Heart right ventricle (tissue), 16 donors: ENCODE results near the gene SUPT7L. TPM values are rescaled to one million over a fixed set of nuclear protein-coding genes. Genes with fewer than 3 reads are reported as not detected.

Experiments
- ATAC-seq, 8 donors: fragments of 200-7000 bp; cut with Tn5 transposase; one replicate each; pipeline ENCODE4 v1.9.1; 2020; ENCODE audit warnings: mild to moderate bottlenecking in 8 of 8, moderate library complexity in 8 of 8, moderate number of reproducible peaks in 1 of 8
- DNase-seq, 2 donors: peaks; one replicate each; pipeline ENCODE4 v3.0.0-alpha.2; 2020
- H3K27ac ChIP-seq, 10 donors: fragments of 200-600 bp; sonication (generic) in 2 of 10; one replicate each; pipeline versions ENCODE4 v1.5.0 to v1.8.0; 2020 to 2022; ENCODE audit warnings: mild to moderate bottlenecking in 3 of 10
- H3K27me3 ChIP-seq, 7 donors: fragments of 200-600 bp; one replicate each; pipeline ENCODE4 v1.8.0; 2021 to 2022; ENCODE audit warnings: mild to moderate bottlenecking in 2 of 7
- H3K36me3 ChIP-seq, 9 donors: fragments of 200-600 bp; sonication (generic) in 1 of 9; one replicate each; pipeline versions ENCODE4 v1.5.0 to v1.8.0; 2020 to 2022; ENCODE audit warnings: mild to moderate bottlenecking in 2 of 9
- H3K4me1 ChIP-seq, 9 donors: fragments of 200-600 bp; sonication (generic) in 1 of 9; one replicate each; pipeline versions ENCODE4 v1.5.0 to v1.8.0; 2020 to 2022; ENCODE audit warnings: mild to moderate bottlenecking in 4 of 9
- H3K4me3 ChIP-seq, 10 donors: fragments of 200-600 bp; sonication (generic) in 2 of 10; one replicate each; pipeline versions ENCODE4 v1.5.0 to v1.8.0; 2020 to 2022; ENCODE audit warnings: mild to moderate bottlenecking in 7 of 10, moderate library complexity in 2 of 10
- H3K9me3 ChIP-seq, 11 donors: fragments of 200-600 bp in 10 of 11; sonication (generic) in 2 of 11; one replicate each; pipeline versions ENCODE4 v1.5.0 to v1.8.0; 2013 to 2022; ENCODE audit warnings: mild to moderate bottlenecking in 2 of 11, control low read depth in 1 of 11, moderate library complexity in 1 of 11
- WGBS, 2 donors: extraction: QIAGEN DNeasy Blood & Tissue Kit; methylation state at CpG; one replicate each; pipeline ENCODE4 v1.1.7; 2013; ENCODE audit warnings: inconsistent platforms in 1 of 2; 5-methylcytosine and 5-hydroxymethylcytosine counted together
- intact Hi-C, 10 donors: fragments of 100-400 bp; cut with DNase I; formaldehyde crosslinking; loops; one replicate each; pipeline versions ENCODE4 v1.11.1 to v1.14.2; 2022
- polyA plus RNA-seq, 2 donors: library from polyadenylated mRNA; stranded (reverse); fragments of 200-250 nt; gene quantifications; one replicate each; pipeline ENCODE4 v1.2.3, GENCODE V29; 2013
- total RNA-seq, 10 donors: library from RNA; stranded (reverse); fragmentation: NEBNext Ultra II Directional in 3 of 10; extraction: Animal tissue kit (Norgen Biotek cat#: 25700) in 3 of 10; gene quantifications; one replicate each; pipeline versions ENCODE4 v1.2.1 to v1.2.4, GENCODE V29; 2021 to 2023
- TF ChIP-seq, protein P1 (sequence below), 9 donors: fragments of 200-600 bp; sonication (generic) in 2 of 9; IDR thresholded peaks; one replicate each; pipeline versions ENCODE4 v1.5.0 to v1.8.0; 2021 to 2022; ENCODE audit warnings: antibody characterized with exemption in 9 of 9, mild to moderate bottlenecking in 5 of 9, moderate library complexity in 1 of 9
- donor health status: Arrhythmogenic right ventricular cardiomyopathy.
- donor health status: ischemic (EF 13 %, LVEDD 7.1; RV severe dilation, severe dysfunction).
- donor health status: healthy with polysubstance abuse.
- donor health status: DM: no; HTN: yes; CAD: no.
- donor health status: DM: no; HTN: no; CAD: no.
- donor health status: ischemic (EF 25% LVEDD 6.9; RV normal size, moderate dysfunction).
- donor health status: ischemic (EF 25% LVEDD 5.7; RV mildly dilated, moderate dysfunction).
- donor health status: healthy.
- donor health status: DM: yes; HTN: yes; CAD: no.
- donor health status: Ischemic cardiomyopathy.
- donor health status: ischemic (EF 35%, LVEDD 5.7; RV mildly dilated, moderate dysfunction).
- donor health status: nonischemic (EF 11% LVEDD 7.7; RV severe dilation, severe dysfunction).
- donor health status: DM: yes; HTN: yes; CAD: no.
- donor health status: PGD.
- donor health status: ischemic (EF 29% LVEDD 5.4; RV normal size, mild dysfunction).
- donor health status: nonischemic (EF 23%, LVEDD 6.1; RV moderate dilation, normal function).

SUPT7L gene
- total and polyA plus RNA-seq, 12 donors = 18.4 to 42.3 (median 26.0) TPM

DNA sequence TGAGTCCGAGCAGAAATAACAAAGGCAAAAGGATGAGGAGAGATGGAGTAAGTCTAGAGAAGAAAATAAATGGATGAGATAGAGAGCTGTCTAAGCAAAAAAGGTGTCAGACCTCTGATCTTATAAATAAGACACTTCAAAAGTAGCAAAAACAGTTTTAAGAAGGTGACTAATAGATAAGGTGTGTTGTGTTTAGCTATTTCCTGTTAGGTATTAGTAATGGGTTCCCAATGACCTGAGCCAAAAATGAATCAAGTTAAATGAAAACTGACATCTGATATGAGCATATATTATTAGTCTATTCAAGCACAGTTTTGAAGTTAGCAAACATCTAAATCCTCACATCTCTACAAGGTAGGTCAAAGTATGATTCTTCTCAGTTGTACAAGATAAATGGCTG is 10.6 kb downstream of the SUPT7L start:
- peaks cover 0 to 100% (median 83%) of the 10 kb centered on the region in 9 donors for H3K36me3 ChIP-seq
- TF ChIP-seq, protein P1, sequence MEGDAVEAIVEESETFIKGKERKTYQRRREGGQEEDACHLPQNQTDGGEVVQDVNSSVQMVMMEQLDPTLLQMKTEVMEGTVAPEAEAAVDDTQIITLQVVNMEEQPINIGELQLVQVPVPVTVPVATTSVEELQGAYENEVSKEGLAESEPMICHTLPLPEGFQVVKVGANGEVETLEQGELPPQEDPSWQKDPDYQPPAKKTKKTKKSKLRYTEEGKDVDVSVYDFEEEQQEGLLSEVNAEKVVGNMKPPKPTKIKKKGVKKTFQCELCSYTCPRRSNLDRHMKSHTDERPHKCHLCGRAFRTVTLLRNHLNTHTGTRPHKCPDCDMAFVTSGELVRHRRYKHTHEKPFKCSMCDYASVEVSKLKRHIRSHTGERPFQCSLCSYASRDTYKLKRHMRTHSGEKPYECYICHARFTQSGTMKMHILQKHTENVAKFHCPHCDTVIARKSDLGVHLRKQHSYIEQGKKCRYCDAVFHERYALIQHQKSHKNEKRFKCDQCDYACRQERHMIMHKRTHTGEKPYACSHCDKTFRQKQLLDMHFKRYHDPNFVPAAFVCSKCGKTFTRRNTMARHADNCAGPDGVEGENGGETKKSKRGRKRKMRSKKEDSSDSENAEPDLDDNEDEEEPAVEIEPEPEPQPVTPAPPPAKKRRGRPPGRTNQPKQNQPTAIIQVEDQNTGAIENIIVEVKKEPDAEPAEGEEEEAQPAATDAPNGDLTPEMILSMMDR (IDR thresholded peaks at IDR 0.05) = no peak
- ATAC-seq (no peak), DNase-seq (no peak)
- no peak overlapping the region for H3K27ac ChIP-seq
- no peaks in the 10 kb centered on the region for H3K9me3 ChIP-seq
- WGBS, 2 donors = 94 to 95% methylated on average over 1 of the region's 1 CpG
- intact Hi-C loops = no loop called here
- H3K4me3 ChIP-seq = no peak overlapping the region
- H3K4me1 ChIP-seq = no peaks in the 10 kb centered on the region
- no peaks in the 10 kb centered on the region for H3K27me3 ChIP-seq

DNA sequence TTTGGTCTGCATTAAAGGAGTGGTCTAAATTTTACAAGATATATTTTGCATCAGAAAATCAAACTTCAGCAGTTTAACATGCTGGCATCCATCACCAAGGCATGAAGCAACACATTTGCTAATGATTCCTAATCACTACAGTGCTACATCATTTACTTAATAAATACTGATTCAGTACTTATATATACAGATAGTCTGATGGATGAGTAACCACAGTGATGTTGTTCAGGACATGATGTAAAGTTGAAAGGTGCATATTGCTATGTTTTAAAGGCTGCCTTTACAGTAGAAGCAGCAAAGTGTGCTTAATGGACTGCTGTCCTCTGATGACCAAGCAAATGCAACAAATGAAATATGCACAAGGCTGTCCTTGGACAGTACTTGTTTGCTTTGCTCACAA is 11.1 kb downstream of the SUPT7L start:
- ATAC-seq = no peak
- TF ChIP-seq, protein P1 (IDR thresholded peaks at IDR 0.05) = no peak
- Histone ChIP-seq H3K36me3 (peaks cover 0 to 100% (median 84%) of the 10 kb centered on the region in 9 donors), H3K4me3 (no peak overlapping the region), H3K27ac (no peak overlapping the region), H3K9me3 (no peaks in the 10 kb centered on the region), H3K27me3 (no peaks in the 10 kb centered on the region), H3K4me1 (no peaks in the 10 kb centered on the region)
- intact Hi-C loops = no loop called here
- no peak for DNase-seq

DNA sequence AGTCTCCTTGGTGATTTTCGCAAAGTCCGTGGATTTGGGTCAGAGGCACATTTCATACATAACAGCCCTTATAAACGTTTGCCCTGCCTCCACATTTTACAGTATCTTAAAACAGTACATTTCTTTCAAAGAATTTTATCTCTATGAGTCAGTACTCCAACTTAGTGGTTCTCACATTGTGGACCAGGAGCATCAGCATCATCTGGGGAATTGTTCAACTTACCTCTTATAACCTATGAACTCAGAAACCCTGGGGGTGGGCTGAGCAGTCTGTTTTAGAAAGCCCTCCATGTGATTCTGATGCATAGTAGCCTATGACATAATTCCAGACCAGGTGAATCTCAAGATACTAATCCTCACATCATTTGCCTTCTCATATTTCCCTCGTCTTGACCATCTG is 12.4 kb downstream of the SUPT7L start:
- Histone ChIP-seq H3K27me3 (no peaks in the 10 kb centered on the region), H3K9me3 (no peaks in the 10 kb centered on the region), H3K27ac (no peak overlapping the region), H3K4me3 (no peak overlapping the region), H3K4me1 (no peaks in the 10 kb centered on the region), H3K36me3 (peaks cover 0 to 100% (median 74%) of the 10 kb centered on the region in 9 donors)
- DNase-seq (no peak), ATAC-seq (no peak)
- TF ChIP-seq, protein P1 (IDR thresholded peaks at IDR 0.05) = no peak
- WGBS, 2 donors = 81 to 84% methylated on average over 4 of the region's 4 CpGs
- intact Hi-C loops = no loop called here

DNA sequence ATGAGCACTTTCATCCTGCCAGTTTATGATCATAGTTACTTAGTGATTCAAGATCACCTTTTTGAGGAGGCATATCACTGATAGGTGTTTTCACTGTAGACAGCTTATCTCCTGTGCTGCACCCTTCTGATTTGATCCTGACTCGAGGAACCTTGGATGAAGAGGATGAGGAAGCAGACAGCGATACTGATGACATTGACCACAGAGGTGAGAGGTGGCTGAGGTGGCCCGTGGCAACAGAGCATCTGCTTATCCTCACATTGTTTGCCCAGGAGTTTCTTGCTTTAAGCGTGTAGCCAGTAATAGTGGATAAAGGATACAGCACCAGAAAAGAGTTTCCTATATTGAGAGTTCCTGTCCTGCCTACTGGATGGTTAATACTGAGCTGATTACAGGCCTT is 15.7 kb downstream of the SUPT7L start:
- Histone ChIP-seq H3K27ac (no peak overlapping the region), H3K4me3 (no peak overlapping the region), H3K9me3 (no peaks in the 10 kb centered on the region), H3K27me3 (no peaks in the 10 kb centered on the region), H3K4me1 (no peaks in the 10 kb centered on the region), H3K36me3 (peaks cover 0 to 100% (median 50%) of the 10 kb centered on the region in 9 donors)
- TF ChIP-seq, protein P1 (IDR thresholded peaks at IDR 0.05) = no peak
- intact Hi-C loops = loop anchor here in 1 of 10 donors (1.0 kb wide), 1 partner anchor 22 kb away; no protein-coding TSS in a partner anchor
- no peak for ATAC-seq
- 84% methylated on average over 4 of the region's 4 CpGs for WGBS, 2 donors
- no peak for DNase-seq
